Endothelial cell of umbilical vein (primary cell): Measurements from ENCODE around the gene MTNR1B. TPM values are rescaled to one million over a fixed set of nuclear protein-coding genes. Genes with fewer than 3 reads are reported as not detected.

ENCODE experiments used
- BruUV-seq: library from RNA; stranded (reverse); fragments of 400-500 nt; replicated peaks from 2 replicates; lab custom pipeline; 2021; lab: Mats Ljungman, UMichigan
- CTCF ChIA-PET: fragments of 300-600, 350-600 bp; sonication (Branson Sonifier 250); formaldehyde crosslinking; loops from one replicate; lab custom pipeline; 2021; ENCODE audit warnings: antibody characterized with exemption, inconsistent platforms; lab: Charles Lee
- POLR2A ChIA-PET: fragments of 300-600, 350-600 bp; sonication (Branson Sonifier 250); formaldehyde crosslinking; loops from one replicate; lab custom pipeline; 2021; ENCODE audit warnings: antibody characterized with exemption, inconsistent platforms; lab: Charles Lee
- DNase-seq: peaks from one replicate; pipeline ENCODE4 v3.0.0-alpha.2; 2011; ENCODE audit warnings: low read depth, low spot score
- FAIRE-seq: peaks from 2 replicates; lab custom pipeline; 2011; peaks lifted over from hg19 to GRCh38; lab: Jason Lieb, UNC
- H2AFZ ChIP-seq: 2 replicates; pipeline ENCODE4 v1.6.0; 2012; ENCODE audit warnings: low read depth, low read length, control low read depth, inconsistent platforms
- H3K27ac ChIP-seq: 2 replicates; pipeline ENCODE4 v1.5.1; 2011; ENCODE audit warnings: low read depth, mild to moderate bottlenecking, control low read depth, low read length, moderate library complexity; ENCODE audit not compliant: insufficient read depth
- H3K27me3 ChIP-seq, 2 experiments: 2 replicates each; pipeline versions ENCODE4 v1.6.0 to v1.6.1; 2011; ENCODE audit warnings: low read length in 2 of 2, mixed read lengths in 1 of 2; ENCODE audit not compliant: control insufficient read depth in 2 of 2, insufficient read depth in 2 of 2
- H3K36me3 ChIP-seq, 2 experiments: 2 replicates in 1 of 2; 3 replicates in 1 of 2; pipeline ENCODE4 v1.5.1; 2011; ENCODE audit warnings: low read length in 2 of 2, mild to moderate bottlenecking in 1 of 2, moderate library complexity in 1 of 2; ENCODE audit not compliant: control insufficient read depth in 2 of 2, insufficient read depth in 2 of 2; ENCODE audit errors: extremely low read depth in 1 of 2
- H3K4me1 ChIP-seq: 3 replicates; pipeline ENCODE4 v1.5.1; 2011; ENCODE audit warnings: mild to moderate bottlenecking, low read length; ENCODE audit not compliant: control insufficient read depth, insufficient read depth; ENCODE audit errors: extremely low read depth
- H3K4me2 ChIP-seq: 2 replicates; pipeline ENCODE4 v1.6.1; 2011; ENCODE audit warnings: low read length, control low read depth, mixed read lengths; ENCODE audit not compliant: insufficient read depth
- H3K4me3 ChIP-seq, 3 experiments: fragments of 200-600 bp in 1 of 3; sonication (generic), shearing (Covaris generic) in 1 of 3; replicated peaks in 1 of 3; 2 replicates each; pipeline ENCODE4 v1.5.1; 2011 to 2016; ENCODE audit warnings: control low read depth in 3 of 3, low read length in 3 of 3, mild to moderate bottlenecking in 2 of 3, inconsistent platforms in 1 of 3, low read depth in 1 of 3, moderate library complexity in 1 of 3; ENCODE audit not compliant: insufficient read depth in 1 of 3
- H3K79me2 ChIP-seq: 2 replicates; pipeline ENCODE4 v1.6.0; 2012; ENCODE audit warnings: low read length, inconsistent platforms; ENCODE audit not compliant: control insufficient read depth, insufficient read depth
- H3K9ac ChIP-seq: replicated peaks from 2 replicates; pipeline ENCODE3; 2011; ENCODE audit warnings: low read length, control low read depth; ENCODE audit not compliant: insufficient read depth; ENCODE audit errors: extremely low read depth
- H3K9me1 ChIP-seq: replicated peaks from 3 replicates; pipeline ENCODE4 v1.6.0; 2011; ENCODE audit warnings: mild to moderate bottlenecking, low read length; ENCODE audit not compliant: control insufficient read depth, insufficient read depth; ENCODE audit errors: extremely low read depth
- H3K9me3 ChIP-seq: replicated peaks from 2 replicates; pipeline ENCODE4 v1.5.1; 2012; ENCODE audit warnings: low read length, inconsistent platforms; ENCODE audit not compliant: control insufficient read depth, insufficient read depth
- H4K20me1 ChIP-seq: replicated peaks from 2 replicates; pipeline ENCODE3; 2011; ENCODE audit warnings: mild to moderate bottlenecking, low read length; ENCODE audit not compliant: control insufficient read depth, insufficient read depth; ENCODE audit errors: extremely low read depth
- GATA2 ChIP-seq: IDR thresholded peaks from 2 replicates; pipeline ENCODE4 v1.7.0; 2011; ENCODE audit warnings: low read depth, mild to moderate bottlenecking, moderate library complexity, mixed read lengths, low read length; ENCODE audit not compliant: insufficient read length, insufficient read depth
- MAX ChIP-seq: IDR thresholded peaks from 2 replicates; pipeline ENCODE4 v1.6.1; 2011; ENCODE audit not compliant: insufficient read depth, insufficient read length
- POLR2AphosphoS5 ChIP-seq: IDR thresholded peaks from 2 replicates; pipeline ENCODE4 v1.6.1; 2012; ENCODE audit warnings: low read depth, mild to moderate bottlenecking, control low read depth, low read length, moderate library complexity; ENCODE audit not compliant: insufficient read depth
- dilution Hi-C: fragments of 300-500 bp; cut with MboI; formaldehyde crosslinking; loops from one replicate; pipeline ENCODE4 v1.15.0; 2019; ENCODE audit warnings: low sequenced_read_pairs; ENCODE audit not compliant: extremely low pct_ligation_motif_present
- intact Hi-C: fragments of 100-400 bp; cut with micrococcal nuclease; formaldehyde crosslinking; loops from one replicate; pipeline ENCODE4 v1.10.0; 2022
- polyA plus RNA-seq, 4 experiments: library from polyadenylated mRNA; depleted of rRNA in 3 of 4; stranded (reverse) in 3 of 4; unstranded in 1 of 4; fragments of >200 nt; gene quantifications; 2 replicates each; pipeline versions ENCODE4 v1.2.1 to v1.2.3, GENCODE V29; 2011 to 2012; ENCODE audit warnings: missing spikeins in 1 of 4
- total RNA-seq: library from RNA; stranded (reverse); gene quantifications from 2 replicates; pipeline ENCODE4 v1.2.3, GENCODE V29; 2021
- TF ChIP-seq, protein P1 (sequence below), 2 donors: IDR thresholded peaks; 1 replicate in 1 of 2; 2 replicates in 1 of 2; pipeline ENCODE4 v1.5.1; 2011; ENCODE audit warnings: low read length in 2 of 2, mild to moderate bottlenecking in 2 of 2, moderate library complexity in 2 of 2, control low read depth in 1 of 2, inconsistent platforms in 1 of 2, low read depth in 1 of 2; ENCODE audit not compliant: insufficient read depth in 1 of 2; ENCODE audit errors: extremely low read depth in 1 of 2

Gene MTNR1B
- total and polyA plus RNA-seq, 2 donors (not counting 3 experiments of a cell fraction or from before 2014, with no cell fraction given), result not detected

DNA sequence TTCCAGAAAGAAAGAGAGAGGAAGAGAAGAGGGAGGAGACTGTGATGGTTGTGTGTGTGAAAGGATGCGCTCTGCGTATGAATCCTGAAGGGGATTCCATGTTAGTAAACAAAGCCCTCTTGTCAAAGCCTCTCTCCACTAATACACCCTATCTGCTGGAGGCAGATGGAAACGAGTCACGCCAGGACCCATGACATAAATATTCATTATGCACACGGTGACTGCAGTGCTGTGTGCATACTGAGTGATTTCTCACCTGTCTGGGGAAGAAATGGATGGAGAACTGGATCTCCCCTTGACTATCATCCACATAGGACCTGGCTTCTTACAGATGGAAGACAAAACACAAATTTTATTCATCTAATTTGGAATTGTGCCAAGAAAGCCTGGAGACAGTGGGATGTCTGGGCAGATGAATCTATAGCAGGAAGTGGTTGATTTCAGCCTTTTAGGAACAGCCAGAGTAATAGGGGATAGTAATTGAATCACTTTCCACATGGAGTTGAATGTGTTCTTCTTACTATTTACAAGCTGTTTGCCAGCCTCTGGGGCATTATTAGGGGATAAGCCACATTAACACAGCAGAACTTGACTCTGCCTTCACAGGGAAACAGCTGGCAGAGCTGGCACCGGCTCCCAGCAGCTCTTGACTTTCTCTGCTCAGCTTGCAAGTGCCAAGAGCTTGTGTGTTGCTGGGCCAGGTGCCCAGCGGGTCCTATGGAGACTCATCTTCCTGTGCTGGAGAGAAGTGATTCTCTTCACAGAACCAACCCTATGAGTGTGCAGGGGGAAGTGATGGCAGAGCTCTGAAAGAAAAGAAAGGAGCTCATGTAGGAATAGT, 9.0 kb downstream of the MTNR1B start:
- no peaks in the 10 kb centered on the region for H3K4me1 ChIP-seq
- FAIRE-seq (no peak), DNase-seq (no peak)
- no peaks in the 10 kb centered on the region for H3K27me3 ChIP-seq
- H2AFZ ChIP-seq, result no peak overlapping the region
- H3K79me2 ChIP-seq, result no peaks in the 10 kb centered on the region
- dilution Hi-C loops, result no loop called here
- no peaks in the 10 kb centered on the region for H3K9me3 ChIP-seq
- BruUV-seq, result no TSS peak
- no peak overlapping the region for H3K4me3 ChIP-seq
- H3K9me1 ChIP-seq, result no peaks in the 10 kb centered on the region
- ChIA-PET POLR2A (no interaction called here), CTCF (no interaction called here)
- H3K9ac ChIP-seq, result no peak overlapping the region
- H3K4me2 ChIP-seq, result no peak overlapping the region
- H3K36me3 ChIP-seq, result no peaks in the 10 kb centered on the region
- TF ChIP-seq GATA2, result no peak
- TF ChIP-seq, protein P1, sequence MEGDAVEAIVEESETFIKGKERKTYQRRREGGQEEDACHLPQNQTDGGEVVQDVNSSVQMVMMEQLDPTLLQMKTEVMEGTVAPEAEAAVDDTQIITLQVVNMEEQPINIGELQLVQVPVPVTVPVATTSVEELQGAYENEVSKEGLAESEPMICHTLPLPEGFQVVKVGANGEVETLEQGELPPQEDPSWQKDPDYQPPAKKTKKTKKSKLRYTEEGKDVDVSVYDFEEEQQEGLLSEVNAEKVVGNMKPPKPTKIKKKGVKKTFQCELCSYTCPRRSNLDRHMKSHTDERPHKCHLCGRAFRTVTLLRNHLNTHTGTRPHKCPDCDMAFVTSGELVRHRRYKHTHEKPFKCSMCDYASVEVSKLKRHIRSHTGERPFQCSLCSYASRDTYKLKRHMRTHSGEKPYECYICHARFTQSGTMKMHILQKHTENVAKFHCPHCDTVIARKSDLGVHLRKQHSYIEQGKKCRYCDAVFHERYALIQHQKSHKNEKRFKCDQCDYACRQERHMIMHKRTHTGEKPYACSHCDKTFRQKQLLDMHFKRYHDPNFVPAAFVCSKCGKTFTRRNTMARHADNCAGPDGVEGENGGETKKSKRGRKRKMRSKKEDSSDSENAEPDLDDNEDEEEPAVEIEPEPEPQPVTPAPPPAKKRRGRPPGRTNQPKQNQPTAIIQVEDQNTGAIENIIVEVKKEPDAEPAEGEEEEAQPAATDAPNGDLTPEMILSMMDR (IDR thresholded peaks at IDR 0.05; ENCODE audit: extremely low read depth in 1 of 2, insufficient read depth in 1 of 2, low read depth in 1 of 2, low read length in 2 of 2), result no peak
- no peak for TF ChIP-seq MAX
- TF ChIP-seq POLR2AphosphoS5, result no peak
- intact Hi-C loops, result no loop called here
- H4K20me1 ChIP-seq, result no peaks in the 10 kb centered on the region
- no peak overlapping the region for H3K27ac ChIP-seq
